A549 treated with DMSO at 1 μM for 4 hours (cell line): Measurements from ENCODE around the gene LRRC40. TPM values are rescaled to one million over a fixed set of nuclear protein-coding genes. Genes with fewer than 3 reads are reported as not detected.

ENCODE experiments used
- total RNA-seq: library from RNA; stranded (reverse); fragments of 200-300 nt; extraction: Qiagen RNA extraction; gene quantifications from 5 replicates; pipeline ENCODE4 v1.2.3, GENCODE V29; 2022; ENCODE audit warnings: low read depth

The LRRC40 gene
- total RNA-seq: 8.7 to 12.7 TPM (median 10.4 TPM) in 5 replicates

GRCh38 chr1:70205434-70206118 lies at the start of gene LRRC40:
Gene LRRC40, minus strand, starts transcription at chr1:70205579. Its CDS starts 39 bp downstream, at chr1:70205540.

GRCh38 chr1:70221238-70222121 lies 16.1 kb upstream of the LRRC40 start, which contains the start of gene SRSF11:
Gene SRSF11, plus strand, starts transcription at chr1:70221380. Its CDS starts 257 bp downstream, at chr1:70221637.

Other genes starting within 250 kb of the LRRC40 start
- 74.3 to 86.3 TPM (median 80.3 TPM) in 5 replicates for gene SRSF11, start 15.8 kb upstream of the LRRC40 start, total RNA-seq
- gene ANKRD13C, start 149.1 kb upstream of the LRRC40 start, total RNA-seq: 7.3 to 9.5 TPM (median 8.7 TPM) in 5 replicates
- gene CTH, start 205.7 kb upstream of the LRRC40 start, total RNA-seq: 1.6 to 2.1 TPM (median 1.7 TPM) in 5 replicates